Activated CD4-positive, alpha-beta T cell treated with anti-CD3 and anti-CD28 coated beads for 24 hours (primary cell): ENCODE data around the gene UPF1.

Source experiments
- DNase-seq, 2 donors: peaks; one replicate each; pipeline ENCODE4 v3.0.0-alpha.2; 2020; ENCODE audit warnings: low read depth in 2 of 2

UPF1 gene

GRCh38 chr19:18840288-18841267, 8.8 kb downstream of the UPF1 start:
- DNase-seq = no peak

GRCh38 chr19:18841400-18841799, 9.6 kb downstream of the UPF1 start:
- DNase-seq = no peak

DNA sequence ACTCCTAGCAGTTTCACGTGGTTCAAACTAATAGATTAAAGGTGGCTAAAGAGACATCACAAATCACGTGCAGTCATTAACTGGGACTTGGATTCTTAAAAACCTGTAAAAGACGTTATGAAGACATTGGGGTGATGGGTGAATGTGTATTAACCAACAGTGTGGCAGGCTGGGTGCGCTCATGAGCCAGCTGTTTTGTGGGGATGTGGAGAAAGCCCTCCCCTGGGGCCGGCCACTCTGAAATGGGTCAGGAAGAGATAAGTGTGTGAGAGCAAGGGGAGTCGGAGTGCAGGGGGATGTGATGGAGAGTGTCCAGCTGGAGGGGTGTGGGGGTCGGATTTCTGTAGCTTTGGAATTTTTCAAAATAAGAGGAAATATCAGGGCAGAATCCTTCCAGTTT, 10.4 kb downstream of the UPF1 start:
- no peak for DNase-seq

GRCh38 chr19:18843960-18844359, 12.2 kb downstream of the UPF1 start:
- no peak for DNase-seq

GRCh38 chr19:18844806-18845329, 13.1 kb downstream of the UPF1 start:
- DNase-seq = no peak

DNA sequence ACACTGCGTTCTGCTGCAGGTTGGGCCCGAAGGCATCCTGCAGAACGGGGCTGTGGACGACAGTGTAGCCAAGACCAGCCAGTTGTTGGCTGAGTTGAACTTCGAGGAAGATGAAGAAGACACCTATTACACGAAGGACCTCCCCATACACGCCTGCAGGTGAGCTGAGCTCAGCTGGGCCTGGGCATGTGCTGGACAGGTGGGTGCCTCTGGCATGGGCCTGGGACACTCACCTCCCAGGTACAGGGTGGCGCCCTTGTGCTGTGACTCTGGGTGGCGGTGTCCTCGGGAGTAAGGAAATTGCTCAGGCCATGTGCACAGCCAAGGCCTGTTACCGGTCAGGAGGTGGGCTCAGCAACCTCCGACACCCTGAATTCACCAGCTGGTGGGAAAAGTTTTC, 14.2 kb downstream of the UPF1 start:
- no peak for DNase-seq

DNA sequence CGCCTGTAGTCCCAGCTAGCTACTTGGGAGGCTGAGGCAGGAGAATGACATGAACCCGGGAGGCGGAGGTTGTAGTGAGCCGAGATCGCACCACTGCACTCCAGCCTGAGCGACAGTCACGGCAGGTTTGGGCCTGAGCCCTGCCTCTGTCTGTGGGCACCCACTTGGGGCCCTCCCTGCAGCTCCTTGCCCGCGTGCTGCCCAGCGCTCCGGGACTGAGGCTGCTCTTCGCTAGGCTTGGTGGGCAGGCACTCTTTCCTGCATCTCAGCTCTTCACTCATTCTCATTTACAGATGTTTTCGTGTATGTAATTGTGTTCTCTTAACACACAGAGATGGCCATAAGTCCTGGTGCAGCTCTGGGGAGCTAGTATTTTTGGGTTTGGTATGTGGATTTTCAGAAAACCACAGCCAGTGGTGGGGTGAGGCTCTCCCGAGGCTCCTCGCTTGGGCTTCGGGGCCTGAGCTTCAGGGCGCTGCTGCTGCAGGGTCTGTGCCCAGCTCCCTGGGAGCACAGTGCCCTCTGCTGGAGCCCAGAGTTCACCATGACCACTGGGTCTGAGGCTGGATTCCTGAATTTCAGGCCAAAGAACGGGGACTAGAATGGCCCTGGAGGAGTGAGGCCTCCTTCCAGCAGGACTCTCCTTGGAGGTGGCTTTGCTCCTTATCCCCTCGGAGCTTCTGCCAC, 15.2 kb downstream of the UPF1 start:
- peak; percentile 57 to 58 for DNase-seq

DNA sequence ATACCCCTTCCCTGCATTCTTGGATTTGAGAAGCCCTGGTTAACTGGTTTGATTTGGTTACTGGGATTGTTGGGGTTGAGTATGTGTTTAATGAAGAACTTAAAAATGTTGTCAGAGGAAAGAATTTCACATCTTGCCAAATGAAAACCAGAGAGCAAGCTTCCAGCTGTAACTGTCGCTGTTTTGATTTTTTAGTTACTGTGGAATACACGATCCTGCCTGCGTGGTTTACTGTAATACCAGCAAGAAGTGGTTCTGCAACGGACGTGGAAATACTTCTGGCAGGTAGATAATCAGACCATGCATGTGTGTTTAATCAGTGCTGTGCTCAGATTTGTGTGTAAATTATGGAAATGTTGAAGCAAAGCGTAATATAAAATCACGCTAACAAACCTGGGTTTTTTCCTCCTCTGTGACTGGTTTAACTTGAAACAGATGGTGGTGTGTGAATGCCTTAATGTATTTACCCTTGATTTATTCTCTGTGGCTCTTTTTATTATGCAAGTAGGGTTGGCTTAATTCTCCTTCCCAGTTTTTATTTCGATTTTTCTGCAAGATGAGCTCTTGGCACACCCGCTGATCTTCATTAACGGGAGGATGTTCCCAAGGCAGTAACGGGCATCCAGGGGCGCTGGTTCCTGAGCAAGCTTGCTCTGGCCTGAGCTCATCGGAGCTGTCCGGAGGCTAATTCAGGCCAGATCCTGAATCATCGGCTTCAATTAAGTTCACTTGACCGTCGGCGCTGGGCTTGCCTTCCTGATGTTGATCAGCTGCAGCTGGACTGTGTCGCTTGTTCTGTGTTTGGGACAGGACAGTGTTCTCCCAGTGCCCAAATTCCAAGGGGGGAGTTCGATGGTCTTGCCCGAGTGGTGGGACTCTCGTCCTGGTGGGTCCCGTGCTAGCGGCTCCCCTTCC, 16.0 kb downstream of the UPF1 start:
- no peak for DNase-seq

GRCh38 chr19:18848878-18849661, 17.3 kb downstream of the UPF1 start:
- no peak for DNase-seq

DNA sequence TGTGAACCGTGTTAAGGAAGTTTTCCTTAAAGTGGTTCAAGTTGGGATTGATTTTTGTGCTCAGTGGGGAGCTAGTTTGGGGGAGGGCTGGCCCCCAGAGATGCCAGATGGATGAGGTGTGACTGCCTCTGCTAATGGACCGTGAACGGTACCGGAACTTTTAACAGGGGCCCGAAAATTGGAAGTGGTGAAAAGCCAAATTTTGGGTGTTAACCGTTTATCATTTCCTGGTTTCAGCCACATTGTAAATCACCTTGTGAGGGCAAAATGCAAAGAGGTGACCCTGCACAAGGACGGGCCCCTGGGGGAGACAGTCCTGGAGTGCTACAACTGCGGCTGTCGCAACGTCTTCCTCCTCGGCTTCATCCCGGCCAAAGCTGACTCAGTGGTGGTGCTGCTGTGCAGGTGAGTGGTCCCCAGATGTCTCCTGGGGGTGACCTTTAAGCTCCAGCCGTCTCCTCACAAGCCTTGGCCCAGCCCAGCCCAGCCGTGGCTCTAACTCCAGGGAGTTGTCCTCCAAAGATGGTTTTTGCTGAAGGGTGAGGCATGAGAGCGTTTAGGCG, 18.2 kb downstream of the UPF1 start:
- no peak for DNase-seq

- DNase-seq = no peak
These were observed 19.0 kb downstream of the UPF1 start for GRCh38 chr19:18850471-18851375.

- no peak for DNase-seq
These were observed 20.0 kb downstream of the UPF1 start for GRCh38 chr19:18851673-18852325.

DNA sequence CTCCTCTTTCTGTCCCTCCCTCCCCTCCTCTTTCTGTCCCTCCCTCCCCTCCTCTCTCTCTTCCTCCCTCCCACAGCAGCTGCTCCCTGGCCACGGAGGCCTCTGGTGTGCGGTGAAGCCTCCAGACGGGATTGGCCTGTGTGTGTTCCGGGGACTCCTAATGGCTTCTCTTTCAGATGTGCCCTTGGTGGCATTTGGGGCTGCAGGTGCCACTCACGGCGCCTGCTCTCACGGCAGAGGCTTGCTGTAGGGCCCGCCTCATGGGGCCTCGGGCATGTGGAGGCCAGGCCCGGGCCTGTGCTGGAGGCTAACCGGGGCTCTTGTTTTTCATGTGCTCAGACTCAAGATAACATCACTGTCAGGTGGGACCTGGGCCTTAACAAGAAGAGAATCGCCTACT, 20.9 kb downstream of the UPF1 start:
- no peak for DNase-seq

- DNase-seq = no peak
These were observed 22.1 kb downstream of the UPF1 start for GRCh38 chr19:18853755-18854427.

DNA sequence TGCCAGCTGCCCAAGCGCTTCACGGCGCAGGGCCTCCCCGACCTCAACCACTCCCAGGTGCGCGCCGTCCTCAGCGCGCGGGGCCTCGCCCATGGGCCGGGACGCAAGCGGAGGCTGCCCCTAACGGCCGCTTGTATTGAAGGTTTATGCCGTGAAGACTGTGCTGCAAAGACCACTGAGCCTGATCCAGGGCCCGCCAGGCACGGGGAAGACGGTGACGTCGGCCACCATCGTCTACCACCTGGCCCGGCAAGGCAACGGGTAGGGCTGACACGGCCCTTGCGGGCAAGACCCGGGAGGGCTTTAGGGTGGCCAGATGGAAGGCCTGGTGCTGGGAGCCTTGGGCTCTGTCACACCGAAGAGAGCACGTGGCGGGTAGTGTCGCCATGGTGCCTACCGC, 23.2 kb downstream of the UPF1 start:
- DNase-seq = no peak

- DNase-seq = no peak
These were observed 24.1 kb downstream of the UPF1 start for GRCh38 chr19:18855647-18856384.

DNA sequence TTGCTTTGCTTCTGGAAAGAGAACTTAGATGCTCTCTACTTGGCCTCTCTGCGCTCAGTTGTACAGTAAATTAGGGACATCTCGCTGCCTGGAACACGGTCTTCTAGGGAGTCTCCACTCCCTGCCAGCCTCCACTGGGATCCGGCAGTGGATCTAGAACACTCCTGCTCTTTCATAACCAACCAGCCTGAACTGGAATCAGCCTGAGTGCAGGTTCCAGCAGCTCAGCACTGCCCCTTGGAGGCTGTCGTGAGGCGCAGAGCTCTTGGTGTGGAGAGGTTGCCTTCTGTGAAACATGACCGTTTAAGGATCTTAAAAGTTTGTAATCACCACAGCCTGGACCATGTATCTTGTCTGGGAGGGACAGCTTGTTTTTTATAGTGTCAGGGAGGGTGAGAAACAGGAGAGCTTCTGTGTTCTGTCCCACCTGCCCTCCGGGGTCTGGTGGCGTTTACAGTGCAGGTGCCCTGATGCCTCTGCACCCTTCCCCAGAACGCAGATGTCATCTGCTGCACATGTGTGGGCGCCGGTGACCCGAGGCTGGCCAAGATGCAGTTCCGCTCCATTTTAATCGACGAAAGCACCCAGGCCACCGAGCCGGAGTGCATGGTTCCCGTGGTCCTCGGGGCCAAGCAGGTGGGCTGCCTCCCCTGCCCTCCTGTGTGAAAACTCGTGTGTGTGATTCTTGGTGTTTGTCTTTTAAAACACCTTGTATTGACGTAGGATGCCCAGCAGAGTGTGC, 24.8 kb downstream of the UPF1 start:
- DNase-seq = no peak
